ENCODE measurements around the gene AGRP.
A peak's percentile ranks its signal among the peaks of the same experiment; 100 is the strongest.

AGRP gene

GRCh38 chr16:67471758-67472384 is 11.5 kb downstream of the AGRP start:
- Histone ChIP-seq H3K27ac (no peak overlapping the region), H3K27me3 (no peaks in the 10 kb centered on the region), H3K4me3 (no peak overlapping the region), H3K36me3 (no peaks in the 10 kb centered on the region), H3K9me3 (no peaks in the 10 kb centered on the region), H3K4me1 (peaks cover 0 to 30% (median 18%) of the 10 kb centered on the region in 4 donors)
- DNase-seq, result no peak
- TF ChIP-seq, protein P1, sequence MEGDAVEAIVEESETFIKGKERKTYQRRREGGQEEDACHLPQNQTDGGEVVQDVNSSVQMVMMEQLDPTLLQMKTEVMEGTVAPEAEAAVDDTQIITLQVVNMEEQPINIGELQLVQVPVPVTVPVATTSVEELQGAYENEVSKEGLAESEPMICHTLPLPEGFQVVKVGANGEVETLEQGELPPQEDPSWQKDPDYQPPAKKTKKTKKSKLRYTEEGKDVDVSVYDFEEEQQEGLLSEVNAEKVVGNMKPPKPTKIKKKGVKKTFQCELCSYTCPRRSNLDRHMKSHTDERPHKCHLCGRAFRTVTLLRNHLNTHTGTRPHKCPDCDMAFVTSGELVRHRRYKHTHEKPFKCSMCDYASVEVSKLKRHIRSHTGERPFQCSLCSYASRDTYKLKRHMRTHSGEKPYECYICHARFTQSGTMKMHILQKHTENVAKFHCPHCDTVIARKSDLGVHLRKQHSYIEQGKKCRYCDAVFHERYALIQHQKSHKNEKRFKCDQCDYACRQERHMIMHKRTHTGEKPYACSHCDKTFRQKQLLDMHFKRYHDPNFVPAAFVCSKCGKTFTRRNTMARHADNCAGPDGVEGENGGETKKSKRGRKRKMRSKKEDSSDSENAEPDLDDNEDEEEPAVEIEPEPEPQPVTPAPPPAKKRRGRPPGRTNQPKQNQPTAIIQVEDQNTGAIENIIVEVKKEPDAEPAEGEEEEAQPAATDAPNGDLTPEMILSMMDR (IDR thresholded peaks at IDR 0.05), result no peak
- intact Hi-C loops (cut with DNase I; ENCODE audit: low total_unique reads), result no loop called here

DNA sequence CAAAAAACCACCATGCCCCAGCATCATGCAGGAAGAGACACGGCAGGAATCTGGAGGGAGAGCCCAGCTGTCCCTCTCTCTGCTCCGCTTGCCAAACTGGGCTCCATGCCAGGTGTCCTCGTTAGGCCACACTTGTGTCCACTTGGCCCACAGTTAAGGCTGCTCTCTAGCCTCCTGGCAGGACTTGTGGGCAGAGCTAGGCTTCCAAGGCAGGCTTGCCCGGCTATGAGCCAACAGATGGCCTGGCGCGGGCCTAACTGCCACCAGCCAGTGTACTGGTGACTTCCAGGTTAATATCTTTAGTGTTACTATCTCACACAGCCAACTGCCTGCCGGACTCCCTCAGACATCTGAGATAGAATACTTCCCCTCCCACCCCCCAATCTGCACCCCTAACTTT is 13.0 kb downstream of the AGRP start:
- DNase-seq, result peak; percentile 79 to 86
- H3K9me3 ChIP-seq, result no peaks in the 10 kb centered on the region
- H3K27ac ChIP-seq, result peak overlapping the region; percentile 13 to 36
- TF ChIP-seq, protein P1 (IDR thresholded peaks at IDR 0.05), result no peak
- H3K27me3 ChIP-seq, result no peaks in the 10 kb centered on the region
- H3K4me1 ChIP-seq, result peaks cover 0 to 30% (median 19%) of the 10 kb centered on the region in 4 donors
- H3K36me3 ChIP-seq, result no peaks in the 10 kb centered on the region
- intact Hi-C loops (cut with DNase I; ENCODE audit: low total_unique reads), result no loop called here
- H3K4me3 ChIP-seq, result no peak overlapping the region

- no peak for DNase-seq
- no peak overlapping the region for H3K27ac ChIP-seq
- H3K4me1 ChIP-seq, result peaks cover 0 to 37% (median 30%) of the 10 kb centered on the region in 4 donors
- TF ChIP-seq, protein P1 (IDR thresholded peaks at IDR 0.05), result no peak
- intact Hi-C loops (cut with DNase I; ENCODE audit: low total_unique reads), result no loop called here
- no peaks in the 10 kb centered on the region for H3K36me3 ChIP-seq
- H3K9me3 ChIP-seq, result no peaks in the 10 kb centered on the region
- H3K27me3 ChIP-seq, result no peaks in the 10 kb centered on the region
- no peak overlapping the region for H3K4me3 ChIP-seq
Observed at GRCh38 chr16:67468731-67469130, 14.6 kb downstream of the AGRP start.

DNA sequence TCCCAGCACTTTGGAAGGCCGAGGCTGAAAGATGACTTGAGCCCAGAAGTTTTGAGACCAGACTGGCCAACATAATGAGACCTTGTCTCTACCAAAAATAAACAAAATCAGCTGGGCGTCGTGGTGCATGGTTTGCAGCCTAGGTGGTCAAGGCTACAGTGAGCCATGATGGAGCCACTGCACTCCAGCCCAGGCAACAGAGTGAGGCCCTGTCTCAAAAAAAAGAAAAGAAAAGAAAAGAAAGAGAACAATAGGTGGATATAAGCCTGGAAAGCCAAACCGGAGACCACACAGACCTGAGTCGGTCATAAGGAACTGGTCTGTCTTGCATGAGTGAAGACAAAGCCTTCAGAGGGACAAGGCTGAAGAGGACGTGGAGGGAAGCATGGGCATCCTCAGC is 16.8 kb downstream of the AGRP start:
- no peaks in the 10 kb centered on the region for H3K27me3 ChIP-seq
- no peaks in the 10 kb centered on the region for H3K36me3 ChIP-seq
- intact Hi-C loops (cut with DNase I; ENCODE audit: low total_unique reads), result no loop called here
- TF ChIP-seq, protein P1 (IDR thresholded peaks at IDR 0.05), result no peak
- no peak for DNase-seq
- H3K4me3 ChIP-seq, result no peak overlapping the region
- no peak overlapping the region for H3K27ac ChIP-seq
- no peaks in the 10 kb centered on the region for H3K9me3 ChIP-seq
- peaks cover 0 to 47% (median 31%) of the 10 kb centered on the region in 4 donors for H3K4me1 ChIP-seq

- no peak for DNase-seq
- Histone ChIP-seq H3K27me3 (no peaks in the 10 kb centered on the region), H3K9me3 (no peaks in the 10 kb centered on the region), H3K36me3 (no peaks in the 10 kb centered on the region), H3K4me3 (no peak overlapping the region), H3K4me1 (peaks cover 0 to 53% (median 34%) of the 10 kb centered on the region in 4 donors), H3K27ac (no peak overlapping the region)
- TF ChIP-seq, protein P1 (IDR thresholded peaks at IDR 0.05), result no peak
- intact Hi-C loops (cut with DNase I; ENCODE audit: low total_unique reads), result loop anchor here (5.0 kb wide), 1 partner anchor 37 kb away; no protein-coding TSS in a partner anchor
Observed at GRCh38 chr16:67464565-67464964, 18.8 kb downstream of the AGRP start.

Measured in tibial artery (tissue), 4 donors.